ENCODE data around the gene ACTR5.
"Not testable (repeated sequence)": the region's sequence is repeated elsewhere in the genome, so short reads cannot be mapped to it uniquely, and the experiment has no call there.

ACTR5 gene

DNA sequence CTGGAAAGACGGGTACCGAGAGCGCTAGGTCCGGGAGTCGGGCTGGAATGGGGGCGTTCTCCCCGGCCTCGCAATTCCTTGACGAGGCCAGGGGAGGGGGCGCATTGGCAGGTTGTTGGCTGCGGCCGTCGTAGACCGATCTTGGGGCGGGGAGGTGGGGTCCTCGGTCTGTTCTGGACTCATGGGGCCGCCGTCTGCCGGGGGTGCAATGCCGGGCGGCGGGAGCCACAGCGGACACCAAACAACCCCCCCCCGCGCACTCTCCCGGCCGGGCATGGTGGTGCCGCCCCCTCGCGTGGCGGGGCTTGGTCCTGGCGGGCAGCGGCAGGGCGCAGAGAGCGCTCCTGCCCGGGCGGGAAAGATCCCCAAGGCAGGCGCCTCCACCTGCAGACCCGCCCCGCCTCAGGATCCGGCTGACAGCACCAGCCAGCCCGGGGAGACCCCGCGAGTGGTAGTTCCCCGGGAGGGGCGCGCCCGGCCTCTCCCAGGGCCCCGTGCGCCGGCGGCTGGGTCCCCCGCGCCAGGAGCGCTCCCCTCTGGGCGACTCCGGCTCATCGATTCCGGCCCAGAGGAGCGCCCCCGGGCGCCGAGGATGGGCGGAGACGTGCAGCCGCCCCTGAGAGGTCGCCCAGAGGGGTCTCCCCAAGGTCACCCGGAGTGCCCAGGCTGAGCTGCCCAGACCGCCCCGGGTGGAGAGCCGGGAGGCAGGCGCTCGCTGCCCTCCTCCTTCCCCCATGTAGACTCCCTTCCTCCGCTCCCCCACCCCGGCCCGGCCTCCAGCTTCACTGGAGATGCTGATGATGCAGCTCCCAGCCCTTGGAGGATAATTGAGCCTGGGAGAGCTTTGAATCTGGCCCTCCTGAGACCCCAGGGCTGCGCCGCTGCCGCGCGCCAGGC, 57.9 kb downstream of the ACTR5 start:
- FAIRE-seq, result no peak

DNA sequence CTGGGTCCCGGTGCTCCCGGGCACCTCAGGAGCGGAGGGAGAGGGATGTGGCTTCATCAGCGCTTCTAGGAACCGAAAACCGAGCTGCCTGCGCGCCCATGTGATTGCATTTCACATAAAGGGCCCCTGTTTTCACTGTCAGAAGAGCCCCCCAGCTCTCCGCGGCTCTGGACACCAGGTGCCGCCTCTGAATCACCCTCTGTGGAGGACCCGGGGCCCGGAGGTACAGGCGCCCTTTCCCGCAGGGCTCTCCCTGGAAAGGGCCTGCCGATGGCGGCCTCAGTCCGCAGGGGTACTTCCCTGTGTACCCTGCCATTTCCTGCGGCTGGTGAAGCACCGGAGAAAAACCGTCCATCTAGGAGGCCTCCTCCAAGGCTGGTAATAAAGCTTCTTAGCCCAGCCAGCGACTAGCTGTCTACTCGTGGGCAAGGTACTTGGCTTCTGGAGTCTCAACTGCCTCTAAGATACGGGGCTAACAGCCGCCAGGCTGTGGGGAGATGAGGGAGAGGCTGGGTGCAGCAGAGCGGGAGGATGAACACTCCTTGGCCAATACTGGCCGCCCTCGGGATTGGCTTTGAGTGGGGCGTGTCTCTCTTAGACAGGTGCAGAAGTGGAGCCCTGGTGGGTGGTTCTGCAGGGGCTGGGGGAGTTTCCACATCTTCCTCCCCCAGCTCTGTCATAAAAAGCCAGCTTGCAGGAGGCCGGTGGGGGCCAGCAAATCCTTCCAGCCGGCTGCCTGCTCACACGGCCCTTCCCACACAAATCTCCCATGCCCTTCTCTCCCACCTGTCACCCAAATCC, 58.8 kb downstream of the ACTR5 start:
- FAIRE-seq, result no peak

DNA sequence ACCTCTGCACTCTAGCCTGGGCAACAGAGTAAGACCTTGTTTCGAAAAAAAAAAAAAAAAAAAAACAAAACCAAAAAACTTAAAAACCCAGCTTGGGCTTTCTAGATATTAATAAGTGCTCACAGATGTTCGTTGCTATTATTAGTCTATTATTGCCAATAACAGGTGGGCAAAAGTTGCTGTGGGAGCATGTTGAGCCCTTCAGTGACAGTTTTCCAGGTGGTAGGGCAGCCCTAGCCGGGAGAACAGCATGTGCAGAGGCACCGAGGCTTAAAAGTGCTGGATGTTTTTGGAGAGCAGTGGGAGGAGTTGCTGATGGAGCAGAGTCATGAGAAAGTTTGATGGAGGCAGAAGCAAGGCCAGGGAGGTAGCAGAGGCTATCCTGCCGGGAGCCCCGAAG, 61.7 kb downstream of the ACTR5 start:
- no peak for FAIRE-seq

DNA sequence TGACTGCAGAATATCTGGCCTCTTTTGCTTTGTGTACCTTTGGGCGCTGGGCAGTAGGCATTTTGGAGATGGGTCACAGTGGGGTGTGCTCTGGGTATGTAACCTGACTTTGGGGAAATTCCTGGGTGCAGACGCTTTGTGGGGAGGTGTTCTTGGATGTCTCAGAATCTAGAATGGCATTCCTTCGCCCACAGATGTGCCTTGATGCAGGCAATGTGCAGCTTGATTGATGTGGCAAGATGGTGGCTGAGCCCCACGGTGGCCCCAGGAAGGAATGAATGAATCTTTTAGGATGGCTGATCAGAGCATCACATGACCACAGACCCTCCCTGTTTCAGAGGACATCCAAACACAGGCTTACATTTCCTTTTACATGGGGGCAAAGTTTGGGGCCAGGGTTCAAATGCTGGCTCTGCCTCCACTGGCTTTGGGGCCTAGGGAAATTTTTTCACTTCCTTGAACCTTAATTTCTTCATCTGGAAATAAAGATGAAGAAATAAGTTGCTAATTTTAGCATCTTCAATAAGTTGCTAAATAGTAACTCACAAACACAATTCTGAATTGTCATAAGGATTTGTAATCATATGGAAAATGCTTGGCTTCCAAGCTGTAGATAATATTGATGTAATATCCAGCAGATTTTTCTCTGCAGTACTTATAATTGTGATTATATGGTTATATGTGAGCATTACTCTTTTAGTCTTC, 62.8 kb downstream of the ACTR5 start:
- FAIRE-seq, result no peak

DNA sequence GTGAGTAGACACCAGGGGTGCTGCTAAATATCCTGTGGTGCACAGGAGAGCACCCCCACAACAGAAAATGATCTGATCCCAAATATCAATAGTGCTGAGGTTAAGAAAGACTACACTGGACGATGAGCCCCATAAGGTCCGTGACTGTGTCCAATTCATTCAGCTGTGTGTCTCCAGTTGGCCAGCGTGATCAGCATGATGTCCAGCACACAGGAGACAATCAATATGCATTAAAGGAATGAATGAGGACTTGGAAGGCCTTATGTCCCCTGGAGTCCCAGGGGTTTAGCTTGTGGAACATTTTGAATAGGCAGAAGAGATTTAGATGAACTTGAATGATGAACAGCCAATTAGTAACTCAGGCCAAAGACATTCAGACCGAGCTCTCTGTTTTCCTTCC, 63.5 kb downstream of the ACTR5 start:
- FAIRE-seq, result no peak

DNA sequence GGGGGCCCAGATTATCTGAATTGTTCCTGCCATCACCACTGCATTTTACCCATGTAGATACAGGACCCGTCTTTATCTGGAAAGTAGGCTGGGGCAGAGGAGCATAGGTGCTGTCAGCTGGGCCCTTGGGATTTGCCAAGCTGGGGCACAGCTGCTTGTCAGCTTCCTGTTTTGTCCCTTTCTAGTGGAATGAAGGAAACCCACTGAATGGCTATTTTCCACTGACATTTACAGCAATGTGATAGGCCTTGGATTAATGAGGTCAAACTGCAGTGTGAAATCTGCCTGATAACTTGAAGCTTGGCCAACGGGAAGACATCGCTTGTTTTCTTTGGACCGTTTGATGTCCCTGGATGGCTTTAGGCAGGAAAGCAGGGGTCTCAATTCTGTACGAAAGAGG, 63.9 kb downstream of the ACTR5 start:
- no peak for FAIRE-seq

DNA sequence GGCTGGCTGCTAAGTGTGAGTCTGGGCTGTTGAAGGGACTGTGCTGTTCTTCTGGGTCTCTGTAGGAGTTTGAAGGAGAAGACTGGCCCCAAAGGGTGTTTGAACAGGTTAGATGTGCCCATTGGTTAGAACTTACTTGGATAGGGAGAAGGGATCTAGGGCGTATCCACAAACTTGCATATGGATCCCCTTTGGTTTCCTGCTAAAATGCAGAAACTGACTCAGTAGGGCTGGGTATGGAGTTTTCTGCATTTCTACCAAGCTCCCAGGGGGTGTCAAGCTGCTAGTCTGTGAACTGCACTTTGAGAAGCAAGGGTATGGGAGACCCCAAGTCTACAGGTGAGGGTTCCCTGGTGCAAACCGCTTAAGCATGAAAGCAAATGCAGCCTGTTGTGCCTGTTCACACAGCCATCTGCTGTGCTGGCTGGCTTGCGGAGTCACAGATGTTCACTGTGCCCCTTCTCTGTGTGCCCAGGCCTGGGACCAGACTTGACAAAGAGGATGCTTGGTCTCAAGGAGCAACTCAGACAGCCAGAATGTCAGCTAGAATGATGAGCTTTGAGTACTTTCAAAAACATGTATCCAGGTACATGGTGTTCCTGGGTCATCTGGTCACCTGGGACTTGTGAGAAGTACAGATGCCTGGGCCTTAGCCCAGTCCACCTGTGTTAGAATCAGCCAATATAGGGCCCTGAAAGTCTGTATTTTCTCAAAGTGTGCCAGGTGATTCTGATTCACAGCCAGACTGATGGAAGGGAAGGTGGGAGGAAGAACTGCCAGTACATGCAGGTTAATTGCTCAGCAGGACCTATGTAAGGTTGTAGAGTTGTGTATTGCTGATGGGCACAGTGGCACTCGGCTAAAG, 64.7 kb downstream of the ACTR5 start:
- FAIRE-seq, result no peak

DNA sequence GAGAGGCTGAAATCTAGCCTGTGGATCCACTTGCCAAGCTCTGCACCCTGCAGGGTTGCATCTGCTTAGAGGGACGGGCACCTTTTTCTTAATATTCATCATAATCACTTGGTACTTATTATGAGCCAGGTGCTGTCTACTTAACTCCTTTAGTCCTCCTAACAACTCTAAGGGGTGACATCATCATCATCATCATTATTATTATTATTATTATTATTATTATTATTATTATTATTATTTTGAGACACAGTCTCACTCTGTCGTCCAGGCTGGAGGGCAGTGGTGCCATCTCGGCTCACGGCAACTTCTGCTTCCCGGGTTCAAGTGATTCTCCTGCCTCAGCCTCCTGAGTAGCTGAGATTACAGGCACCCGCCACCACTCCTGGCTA, 65.3 kb downstream of the ACTR5 start:
- FAIRE-seq, result not testable (repeated sequence)

DNA sequence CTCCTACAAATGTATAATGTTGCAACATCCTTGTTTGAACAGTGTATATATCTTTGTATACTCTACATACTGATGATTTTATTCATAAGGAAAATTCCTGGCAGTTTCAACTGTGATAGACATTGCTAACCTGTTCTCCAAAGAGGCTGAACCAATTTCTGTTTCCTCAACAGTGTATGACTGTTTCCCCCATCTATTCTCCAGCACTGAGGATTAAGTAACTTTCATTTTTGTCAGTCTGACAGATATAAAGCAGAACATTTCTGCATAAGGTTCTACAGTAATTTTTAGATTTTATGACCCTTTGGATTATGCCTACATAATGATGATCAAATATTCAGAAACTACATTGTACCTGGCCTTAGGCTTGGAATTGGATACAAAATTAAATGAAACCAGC, 67.2 kb downstream of the ACTR5 start:
- FAIRE-seq, result no peak

DNA sequence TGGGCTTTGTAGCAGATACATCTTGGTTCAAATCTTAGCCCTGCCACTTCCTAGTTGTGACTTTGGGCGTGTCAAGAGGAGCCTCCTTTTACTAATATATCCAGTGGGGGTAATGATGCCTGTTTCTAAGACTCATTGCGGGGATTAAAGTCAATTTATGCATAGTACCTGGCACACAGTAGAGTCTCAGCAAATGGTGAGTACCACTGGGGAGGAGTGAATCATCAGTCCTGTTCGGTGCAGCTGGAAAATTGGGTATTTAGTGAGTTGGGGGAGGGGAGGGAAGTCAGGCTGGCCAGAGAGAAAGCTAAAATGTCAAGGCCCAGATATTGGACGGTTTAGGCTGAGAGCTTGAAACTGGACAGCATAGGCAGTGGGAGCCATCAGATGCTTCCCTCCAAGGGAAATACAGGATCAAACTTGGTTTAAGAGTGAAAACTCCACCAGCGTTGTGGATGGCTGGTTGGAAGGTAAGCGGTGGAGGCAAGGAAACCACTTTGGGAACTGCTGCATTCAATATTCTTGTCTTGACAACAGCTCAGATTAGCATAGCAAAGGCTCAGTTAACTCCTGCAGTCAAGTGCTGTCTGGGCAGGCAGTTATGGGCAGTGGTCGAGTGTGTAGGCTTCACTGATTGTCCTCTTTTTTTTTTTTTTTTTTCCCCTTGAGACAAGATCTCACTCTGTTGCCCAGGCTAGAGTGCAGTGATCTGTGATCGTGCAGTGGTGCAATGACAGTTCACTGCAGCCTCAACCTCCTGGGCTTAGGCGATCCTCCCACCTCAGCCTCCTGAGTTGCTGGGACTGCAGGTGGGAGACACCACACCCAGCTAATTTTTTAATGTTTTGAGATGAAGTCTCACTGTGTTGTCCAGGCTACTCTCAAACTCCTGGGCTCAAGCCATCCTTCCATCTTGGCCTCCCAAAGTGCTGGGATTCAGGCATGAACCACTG, 70.1 kb downstream of the ACTR5 start:
- FAIRE-seq, result no peak

All from colon (tissue), 2 donors.